DND-41 (cell line): ENCODE measurements around the gene TMBIM6.

ENCODE experiments used
- ATAC-seq: fragments of 200-7000 bp; cut with Tn5 transposase; 3 replicates; pipeline ENCODE4 v1.9.1; 2021; ENCODE audit warnings: low read depth; ENCODE audit not compliant: insufficient read depth
- DNase-seq: peaks from one replicate; pipeline ENCODE4 v3.0.0-alpha.2; 2020
- H2AFZ ChIP-seq: 2 replicates; pipeline ENCODE4 v1.6.0; 2012; ENCODE audit warnings: low read depth, low read length
- H3K27ac ChIP-seq: 2 replicates; pipeline ENCODE4 v1.5.1; 2012; ENCODE audit warnings: low read length, inconsistent platforms
- H3K27me3 ChIP-seq: fragments of 200-600 bp; sonication (generic); 2 replicates; pipeline ENCODE4 v1.6.0; 2012; ENCODE audit warnings: low read length, mild to moderate bottlenecking, inconsistent platforms; ENCODE audit not compliant: insufficient read depth, poor library complexity
- H3K36me3 ChIP-seq: 2 replicates; pipeline ENCODE4 v1.5.1; 2012; ENCODE audit warnings: low read length, inconsistent platforms; ENCODE audit not compliant: insufficient read depth
- H3K4me1 ChIP-seq: 2 replicates; pipeline ENCODE4 v1.5.1; 2012; ENCODE audit warnings: mild to moderate bottlenecking, low read length; ENCODE audit not compliant: insufficient read depth
- H3K4me2 ChIP-seq: 2 replicates; pipeline ENCODE4 v1.6.0; 2012; ENCODE audit warnings: mild to moderate bottlenecking, moderate library complexity, low read length, inconsistent platforms; ENCODE audit not compliant: insufficient read depth
- H3K4me3 ChIP-seq, 2 experiments: fragments of 200-600 bp in 1 of 2; shearing (Covaris generic) in 1 of 2; 2 replicates each; pipeline ENCODE4 v1.5.1; 2012 to 2016; ENCODE audit warnings: inconsistent platforms in 2 of 2, low read length in 2 of 2, mild to moderate bottlenecking in 2 of 2, low read depth in 1 of 2, moderate library complexity in 1 of 2
- H3K79me2 ChIP-seq: 2 replicates; pipeline ENCODE4 v1.6.0; 2012; ENCODE audit warnings: low read length, inconsistent platforms; ENCODE audit not compliant: insufficient read depth
- H3K9ac ChIP-seq: 2 replicates; pipeline ENCODE4 v1.6.0; 2012; ENCODE audit warnings: low read depth, mild to moderate bottlenecking, inconsistent platforms, low read length, moderate library complexity
- H3K9me3 ChIP-seq: 2 replicates; pipeline ENCODE4 v1.5.1; 2012; ENCODE audit warnings: low read length, moderate library complexity, mild to moderate bottlenecking, inconsistent platforms; ENCODE audit not compliant: insufficient read depth, severe bottlenecking
- H4K20me1 ChIP-seq: 2 replicates; pipeline ENCODE4 v1.6.0; 2012; ENCODE audit warnings: low read length; ENCODE audit not compliant: insufficient read depth
- EZH2 ChIP-seq: IDR thresholded peaks from 3 replicates; pipeline ENCODE4 v1.6.1; 2012; ENCODE audit warnings: borderline replicate concordance, low read depth, mild to moderate bottlenecking, moderate library complexity, low read length, inconsistent platforms; ENCODE audit not compliant: severe bottlenecking
- TF ChIP-seq, protein P1 (sequence below): IDR thresholded peaks from 2 replicates; pipeline ENCODE4 v1.5.1; 2012; ENCODE audit warnings: borderline replicate concordance, low read length, moderate library complexity, mild to moderate bottlenecking; ENCODE audit not compliant: poor library complexity, severe bottlenecking; ENCODE audit errors: extremely low read depth

TMBIM6 gene

DNA sequence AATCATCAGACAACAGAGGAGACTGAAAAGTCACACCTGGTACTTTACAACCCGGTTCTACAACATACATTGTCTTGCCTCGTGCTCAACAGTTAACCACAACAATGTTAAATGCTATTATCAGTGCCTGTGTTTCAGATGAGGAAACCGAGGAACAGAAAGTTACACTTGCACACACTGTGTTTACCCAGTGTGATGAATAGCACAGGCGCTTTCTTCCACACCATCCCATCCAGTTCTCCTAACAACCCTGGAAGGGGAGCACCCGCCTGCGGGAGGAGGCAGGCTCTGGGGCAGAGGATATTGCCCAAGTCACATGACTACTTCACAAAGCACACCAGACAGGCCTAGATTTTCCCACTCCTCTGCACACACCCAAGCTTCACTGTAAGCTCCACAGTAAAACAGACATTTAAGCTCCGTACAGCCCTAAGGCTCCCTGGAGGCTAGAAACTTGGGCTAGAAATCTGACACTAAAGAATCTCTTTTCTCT, 65.0 kb downstream of the TMBIM6 start:
- Histone ChIP-seq H3K27me3 (no peaks in the 10 kb centered on the region), H3K27ac (no peak overlapping the region), H3K79me2 (peaks cover 20% of the 10 kb centered on the region), H3K36me3 (peaks cover 42% of the 10 kb centered on the region), H3K9me3 (no peaks in the 10 kb centered on the region), H3K9ac (no peak overlapping the region), H3K4me2 (no peak overlapping the region), H2AFZ (no peak overlapping the region), H4K20me1 (peaks cover 40% of the 10 kb centered on the region), H3K4me1 (no peaks in the 10 kb centered on the region), H3K4me3 (no peak overlapping the region)
- TF ChIP-seq, protein P1, sequence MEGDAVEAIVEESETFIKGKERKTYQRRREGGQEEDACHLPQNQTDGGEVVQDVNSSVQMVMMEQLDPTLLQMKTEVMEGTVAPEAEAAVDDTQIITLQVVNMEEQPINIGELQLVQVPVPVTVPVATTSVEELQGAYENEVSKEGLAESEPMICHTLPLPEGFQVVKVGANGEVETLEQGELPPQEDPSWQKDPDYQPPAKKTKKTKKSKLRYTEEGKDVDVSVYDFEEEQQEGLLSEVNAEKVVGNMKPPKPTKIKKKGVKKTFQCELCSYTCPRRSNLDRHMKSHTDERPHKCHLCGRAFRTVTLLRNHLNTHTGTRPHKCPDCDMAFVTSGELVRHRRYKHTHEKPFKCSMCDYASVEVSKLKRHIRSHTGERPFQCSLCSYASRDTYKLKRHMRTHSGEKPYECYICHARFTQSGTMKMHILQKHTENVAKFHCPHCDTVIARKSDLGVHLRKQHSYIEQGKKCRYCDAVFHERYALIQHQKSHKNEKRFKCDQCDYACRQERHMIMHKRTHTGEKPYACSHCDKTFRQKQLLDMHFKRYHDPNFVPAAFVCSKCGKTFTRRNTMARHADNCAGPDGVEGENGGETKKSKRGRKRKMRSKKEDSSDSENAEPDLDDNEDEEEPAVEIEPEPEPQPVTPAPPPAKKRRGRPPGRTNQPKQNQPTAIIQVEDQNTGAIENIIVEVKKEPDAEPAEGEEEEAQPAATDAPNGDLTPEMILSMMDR = no peak
- no peak for TF ChIP-seq EZH2
- no peak for ATAC-seq
- no peak for DNase-seq

DNA sequence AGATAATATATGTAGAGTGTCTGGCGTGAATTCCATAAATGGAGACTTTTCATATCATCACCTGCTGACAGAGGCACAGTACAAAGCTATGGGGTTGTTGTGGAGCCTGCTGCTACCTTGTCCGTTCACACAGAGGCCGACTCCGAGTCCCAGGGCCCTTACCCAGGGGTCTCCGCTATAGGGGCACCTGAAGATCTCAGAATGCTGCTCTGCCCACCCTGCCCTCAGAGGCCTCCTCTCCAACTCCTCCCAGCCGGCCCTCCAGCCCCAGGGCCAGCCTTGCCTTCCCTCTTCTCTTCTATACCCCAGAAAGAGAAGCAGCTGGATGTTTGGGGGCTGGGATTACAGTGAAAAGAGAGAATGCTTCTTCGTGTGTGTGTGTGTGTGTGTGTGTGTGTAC, 65.5 kb downstream of the TMBIM6 start:
- no peak for TF ChIP-seq EZH2
- TF ChIP-seq, protein P1 = no peak
- ATAC-seq (no peak), DNase-seq (no peak)
- peaks cover 36% of the 10 kb centered on the region for H3K36me3 ChIP-seq
- H3K79me2 ChIP-seq = peaks cover 22% of the 10 kb centered on the region
- no peak overlapping the region for H3K9ac ChIP-seq
- peaks cover 42% of the 10 kb centered on the region for H4K20me1 ChIP-seq
- no peak overlapping the region for H3K4me2 ChIP-seq
- H3K9me3 ChIP-seq = no peaks in the 10 kb centered on the region
- H3K4me1 ChIP-seq = no peaks in the 10 kb centered on the region
- no peaks in the 10 kb centered on the region for H3K27me3 ChIP-seq
- H3K27ac ChIP-seq = no peak overlapping the region
- H3K4me3 ChIP-seq = no peak overlapping the region
- no peak overlapping the region for H2AFZ ChIP-seq

DNA sequence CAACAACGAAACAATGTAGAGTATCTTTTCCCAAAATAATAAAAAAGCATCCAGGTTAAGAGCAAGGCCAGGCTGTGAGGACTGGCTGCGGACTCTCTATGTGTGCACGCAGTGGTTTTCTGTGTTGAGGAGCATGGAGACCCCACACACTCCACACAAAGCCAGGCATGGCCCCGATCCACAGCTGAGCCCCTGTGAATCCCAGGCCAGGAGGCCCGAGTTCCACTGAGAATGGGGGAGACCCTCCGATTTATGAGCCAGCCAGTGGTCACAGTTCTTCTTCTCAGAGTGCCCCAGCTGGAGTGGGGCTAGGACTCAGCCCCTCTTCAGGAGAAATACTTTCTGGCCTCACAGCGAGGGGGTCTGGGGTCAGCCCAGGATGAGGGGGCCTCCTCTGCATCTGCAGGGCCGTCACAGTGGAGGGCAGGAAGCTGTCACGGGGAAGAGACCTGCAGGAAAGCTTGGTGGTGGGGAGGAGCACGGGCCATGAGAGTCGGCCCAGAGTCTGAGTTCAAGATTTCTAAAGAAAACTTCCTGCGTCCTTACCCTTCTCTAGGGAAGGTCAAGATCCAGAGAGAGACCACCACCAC, 66.7 kb downstream of the TMBIM6 start:
- H3K9me3 ChIP-seq = no peaks in the 10 kb centered on the region
- H3K36me3 ChIP-seq = peaks cover 30% of the 10 kb centered on the region
- no peak overlapping the region for H3K9ac ChIP-seq
- ATAC-seq (no peak), DNase-seq (no peak)
- H3K4me3 ChIP-seq = no peak overlapping the region
- H3K4me2 ChIP-seq = no peak overlapping the region
- H3K4me1 ChIP-seq = no peaks in the 10 kb centered on the region
- no peak overlapping the region for H3K27ac ChIP-seq
- no peaks in the 10 kb centered on the region for H3K27me3 ChIP-seq
- no peak overlapping the region for H2AFZ ChIP-seq
- H3K79me2 ChIP-seq = peaks cover 25% of the 10 kb centered on the region
- TF ChIP-seq EZH2 = no peak
- TF ChIP-seq, protein P1 = no peak
- H4K20me1 ChIP-seq = peaks cover 42% of the 10 kb centered on the region
